Naive thymus-derived CD4-positive, alpha-beta T cell (primary cell): ENCODE results near the gene HJURP. TPM values are rescaled to one million over a fixed set of nuclear protein-coding genes. Genes with fewer than 3 reads are reported as not detected.

ENCODE experiments used
- ATAC-seq: fragments of 150-1000 bp; cut with Tn5 transposase; 2 replicates; pipeline ENCODE4 v1.10.0; 2021; ENCODE audit warnings: mild to moderate bottlenecking, moderate library complexity
- CTCF ChIA-PET: fragments of 350-600 bp; sonication (Branson Sonifier 250); formaldehyde crosslinking; loops from one replicate; lab custom pipeline; 2021; ENCODE audit warnings: antibody characterized with exemption; lab: Charles Lee
- POLR2A ChIA-PET: fragments of 350-600 bp; sonication (Branson Sonifier 250); formaldehyde crosslinking; loops from one replicate; lab custom pipeline; 2021; ENCODE audit warnings: antibody characterized with exemption, inconsistent platforms; lab: Charles Lee
- DNase-seq, 9 donors: peaks; one replicate each; pipeline versions ENCODE4 v3.0.0 to v3.0.0-alpha.2; 2020 to 2022; ENCODE audit warnings: mixed read lengths in 1 of 9
- H3K27ac ChIP-seq: one replicate; pipeline ENCODE4 v1.7.0; 2013; ENCODE audit warnings: mild to moderate bottlenecking, low read depth, low read length, moderate library complexity
- H3K27me3 ChIP-seq, 2 donors: one replicate each; pipeline ENCODE4 v1.7.0; 2013; ENCODE audit warnings: low read length in 2 of 2, mild to moderate bottlenecking in 2 of 2, moderate library complexity in 2 of 2; ENCODE audit not compliant: control insufficient read depth in 2 of 2, insufficient read depth in 2 of 2
- H3K36me3 ChIP-seq, 3 experiments: 1 replicate in 2 of 3; 2 replicates in 1 of 3; pipeline ENCODE4 v1.7.0; 2013; ENCODE audit warnings: low read length in 3 of 3, mild to moderate bottlenecking in 3 of 3, moderate library complexity in 1 of 3; ENCODE audit not compliant: insufficient read depth in 3 of 3, control insufficient read depth in 2 of 3
- H3K4me1 ChIP-seq, 2 donors: one replicate each; pipeline ENCODE4 v1.7.0; 2013; ENCODE audit warnings: low read length in 2 of 2, mild to moderate bottlenecking in 2 of 2, moderate library complexity in 1 of 2; ENCODE audit not compliant: control insufficient read depth in 2 of 2, insufficient read depth in 2 of 2
- H3K4me3 ChIP-seq: 2 replicates; pipeline ENCODE4 v1.7.0; 2013; ENCODE audit warnings: mild to moderate bottlenecking, low read length
- H3K9me3 ChIP-seq, 3 experiments: 1 replicate in 2 of 3; 2 replicates in 1 of 3; pipeline ENCODE4 v1.7.0; 2013; ENCODE audit warnings: low read length in 3 of 3; ENCODE audit not compliant: control insufficient read depth in 2 of 3
- H3K27ac Mint-ChIP-seq, 9 donors: one replicate each; pipeline ENCODE4 v1.8.0; 2020 to 2022; ENCODE audit warnings: mixed read lengths in 9 of 9, mild to moderate bottlenecking in 8 of 9, moderate library complexity in 5 of 9, inconsistent platforms in 2 of 9
- H3K27me3 Mint-ChIP-seq, 5 donors: one replicate each; pipeline ENCODE4 v1.8.0; 2021 to 2022; ENCODE audit warnings: mixed read lengths in 5 of 5, mild to moderate bottlenecking in 1 of 5
- H3K36me3 Mint-ChIP-seq, 5 donors: one replicate each; pipeline ENCODE4 v1.8.0; 2020 to 2022; ENCODE audit warnings: mixed read lengths in 5 of 5, mild to moderate bottlenecking in 3 of 5, inconsistent platforms in 1 of 5
- H3K4me1 Mint-ChIP-seq, 7 donors: one replicate each; pipeline ENCODE4 v1.8.0; 2020 to 2022; ENCODE audit warnings: mixed read lengths in 7 of 7, mild to moderate bottlenecking in 3 of 7, inconsistent platforms in 1 of 7
- H3K4me3 Mint-ChIP-seq, 10 donors: one replicate each; pipeline ENCODE4 v1.8.0; 2020 to 2022; ENCODE audit warnings: mild to moderate bottlenecking in 10 of 10, mixed read lengths in 10 of 10, moderate library complexity in 6 of 10, inconsistent platforms in 2 of 10
- H3K9me3 Mint-ChIP-seq, 11 donors: one replicate each; pipeline ENCODE4 v1.8.0; 2020 to 2022; ENCODE audit warnings: mixed read lengths in 11 of 11, mild to moderate bottlenecking in 4 of 11, inconsistent platforms in 1 of 11, moderate library complexity in 1 of 11
- intact Hi-C, 2 donors: fragments of 100-400 bp; cut with micrococcal nuclease; formaldehyde crosslinking; loops; one replicate each; pipeline ENCODE4 v1.15.1; 2023
- polyA plus RNA-seq, 2 donors: library from polyadenylated mRNA; unstranded; fragments of 300-500 nt; fragmentation: Illumina TruSeq; gene quantifications; one replicate each; pipeline ENCODE4 v1.2.3, GENCODE V29; 2021
- total RNA-seq, 6 experiments: library from RNA in 5 of 6; stranded (reverse) in 5 of 6; gene quantifications; 1 replicate in 5 of 6; 2 replicates in 1 of 6; pipeline ENCODE4 v1.2.3 and lab custom pipeline; 2021 to 2026

Gene HJURP
- total and polyA plus RNA-seq, 7 experiments from 2014 or later, result 0.11 to 67.1 (median 0.34) TPM; not detected in 3

GRCh38 chr2:233817361-233817911, 36.9 kb downstream of the HJURP start:
- Mint-ChIP-seq H3K9me3 (peaks cover 0 to 1% (median 0%) of the 10 kb centered on the region in 11 donors), H3K27me3 (peaks cover 0 to 23% (median 5%) of the 10 kb centered on the region in 5 donors), H3K4me3 (no peak overlapping the region), H3K27ac (no peak overlapping the region), H3K36me3 (no peaks in the 10 kb centered on the region), H3K4me1 (no peaks in the 10 kb centered on the region)
- DNase-seq (no peak), ATAC-seq (no peak)
- CTCF ChIA-PET, result no interaction called here
- no peaks in the 10 kb centered on the region for H3K36me3 ChIP-seq
- H3K4me1 ChIP-seq, result no peaks in the 10 kb centered on the region
- no peaks in the 10 kb centered on the region for H3K27me3 ChIP-seq
- no peaks in the 10 kb centered on the region for H3K9me3 ChIP-seq
- H3K27ac ChIP-seq, result no peak overlapping the region
- H3K4me3 ChIP-seq, result no peak overlapping the region
- POLR2A ChIA-PET, result no interaction called here
- intact Hi-C loops, result no loop called here

- no peaks in the 10 kb centered on the region for H3K9me3 ChIP-seq
- no peaks in the 10 kb centered on the region for H3K36me3 Mint-ChIP-seq
- intact Hi-C loops, result no loop called here
- ChIA-PET CTCF (no interaction called here), POLR2A (no interaction called here)
- ATAC-seq, result no peak
- no peaks in the 10 kb centered on the region for H3K4me1 Mint-ChIP-seq
- H3K4me3 Mint-ChIP-seq, result no peak overlapping the region
- peaks cover 0 to 1% (median 0%) of the 10 kb centered on the region in 11 donors for H3K9me3 Mint-ChIP-seq
- peaks cover 0 to 23% (median 5%) of the 10 kb centered on the region in 5 donors for H3K27me3 Mint-ChIP-seq
- no peaks in the 10 kb centered on the region for H3K36me3 ChIP-seq
- no peak overlapping the region for H3K4me3 ChIP-seq
- H3K27ac ChIP-seq, result no peak overlapping the region
- H3K4me1 ChIP-seq, result no peaks in the 10 kb centered on the region
- DNase-seq, result no peak
- no peaks in the 10 kb centered on the region for H3K27me3 ChIP-seq
- H3K27ac Mint-ChIP-seq, result no peak overlapping the region
These were observed 37.6 kb downstream of the HJURP start for GRCh38 chr2:233816771-233817170.

GRCh38 chr2:233816334-233816733, 38.0 kb downstream of the HJURP start:
- no peak overlapping the region for H3K4me3 ChIP-seq
- no peaks in the 10 kb centered on the region for H3K4me1 ChIP-seq
- Mint-ChIP-seq H3K4me3 (no peak overlapping the region), H3K9me3 (peaks cover 0 to 1% (median 0%) of the 10 kb centered on the region in 11 donors), H3K4me1 (no peaks in the 10 kb centered on the region), H3K27me3 (peaks cover under 1 to 23% (median 5%) of the 10 kb centered on the region in 5 donors), H3K36me3 (no peaks in the 10 kb centered on the region), H3K27ac (no peak overlapping the region)
- no peaks in the 10 kb centered on the region for H3K9me3 ChIP-seq
- no peaks in the 10 kb centered on the region for H3K27me3 ChIP-seq
- ChIA-PET CTCF (no interaction called here), POLR2A (no interaction called here)
- H3K36me3 ChIP-seq, result no peaks in the 10 kb centered on the region
- intact Hi-C loops, result no loop called here
- no peak overlapping the region for H3K27ac ChIP-seq
- DNase-seq (no peak), ATAC-seq (no peak)

GRCh38 chr2:233815861-233816260, 38.5 kb downstream of the HJURP start:
- DNase-seq (no peak), ATAC-seq (no peak)
- Mint-ChIP-seq H3K4me3 (no peak overlapping the region), H3K9me3 (peaks cover 0 to 1% (median 0%) of the 10 kb centered on the region in 11 donors), H3K4me1 (no peaks in the 10 kb centered on the region), H3K36me3 (no peaks in the 10 kb centered on the region), H3K27ac (no peak overlapping the region), H3K27me3 (peaks cover 4 to 23% (median 5%) of the 10 kb centered on the region in 5 donors)
- H3K36me3 ChIP-seq, result no peaks in the 10 kb centered on the region
- ChIA-PET CTCF (no interaction called here), POLR2A (no interaction called here)
- H3K4me1 ChIP-seq, result no peaks in the 10 kb centered on the region
- intact Hi-C loops, result no loop called here
- H3K27ac ChIP-seq, result no peak overlapping the region
- no peaks in the 10 kb centered on the region for H3K27me3 ChIP-seq
- H3K9me3 ChIP-seq, result no peaks in the 10 kb centered on the region
- H3K4me3 ChIP-seq, result no peak overlapping the region

GRCh38 chr2:233814056-233814835, 40.1 kb downstream of the HJURP start:
- H3K9me3 ChIP-seq, result no peaks in the 10 kb centered on the region
- H3K4me1 ChIP-seq, result no peaks in the 10 kb centered on the region
- no peaks in the 10 kb centered on the region for H3K36me3 ChIP-seq
- CTCF ChIA-PET, result no interaction called here
- H3K27me3 ChIP-seq, result no peaks in the 10 kb centered on the region
- DNase-seq (no peak), ATAC-seq (no peak)
- Mint-ChIP-seq H3K27ac (no peak overlapping the region), H3K36me3 (no peaks in the 10 kb centered on the region), H3K4me1 (no peaks in the 10 kb centered on the region), H3K27me3 (peaks cover 7 to 34% (median 10%) of the 10 kb centered on the region in 5 donors), H3K9me3 (peaks cover 0 to 1% (median 0%) of the 10 kb centered on the region in 11 donors), H3K4me3 (no peak overlapping the region)
- POLR2A ChIA-PET, result no interaction called here
- intact Hi-C loops, result no loop called here
- H3K27ac ChIP-seq, result no peak overlapping the region
- no peak overlapping the region for H3K4me3 ChIP-seq

GRCh38 chr2:233813236-233814055, 40.9 kb downstream of the HJURP start:
- H3K4me1 Mint-ChIP-seq, result no peaks in the 10 kb centered on the region
- no peak for DNase-seq

More at GRCh38 chr2:233813236-233814055, 40.9 kb downstream of the HJURP start:
- H3K27me3 Mint-ChIP-seq, result peaks cover 9 to 30% (median 10%) of the 10 kb centered on the region in 5 donors
- CTCF ChIA-PET, result no interaction called here
- intact Hi-C loops, result no loop called here
- no peak for ATAC-seq
- H3K4me3 Mint-ChIP-seq, result no peak overlapping the region
- H3K9me3 Mint-ChIP-seq, result peaks cover 0 to 1% (median 0%) of the 10 kb centered on the region in 11 donors
- no peak overlapping the region for H3K27ac Mint-ChIP-seq
- H3K27me3 ChIP-seq, result no peaks in the 10 kb centered on the region
- H3K36me3 Mint-ChIP-seq, result no peaks in the 10 kb centered on the region
- no peaks in the 10 kb centered on the region for H3K36me3 ChIP-seq
- H3K27ac ChIP-seq, result no peak overlapping the region
- H3K4me3 ChIP-seq, result no peak overlapping the region
- no peaks in the 10 kb centered on the region for H3K9me3 ChIP-seq
- POLR2A ChIA-PET, result no interaction called here
- H3K4me1 ChIP-seq, result no peaks in the 10 kb centered on the region
